Measurements from ENCODE around the gene ZNF575.

The ZNF575 gene

GRCh38 chr19:43533546-43534304 lies 737 bp downstream of the ZNF575 start:
- H3K27ac ChIP-seq = peak overlapping the region; percentile 92
- TF ChIP-seq, protein P1, sequence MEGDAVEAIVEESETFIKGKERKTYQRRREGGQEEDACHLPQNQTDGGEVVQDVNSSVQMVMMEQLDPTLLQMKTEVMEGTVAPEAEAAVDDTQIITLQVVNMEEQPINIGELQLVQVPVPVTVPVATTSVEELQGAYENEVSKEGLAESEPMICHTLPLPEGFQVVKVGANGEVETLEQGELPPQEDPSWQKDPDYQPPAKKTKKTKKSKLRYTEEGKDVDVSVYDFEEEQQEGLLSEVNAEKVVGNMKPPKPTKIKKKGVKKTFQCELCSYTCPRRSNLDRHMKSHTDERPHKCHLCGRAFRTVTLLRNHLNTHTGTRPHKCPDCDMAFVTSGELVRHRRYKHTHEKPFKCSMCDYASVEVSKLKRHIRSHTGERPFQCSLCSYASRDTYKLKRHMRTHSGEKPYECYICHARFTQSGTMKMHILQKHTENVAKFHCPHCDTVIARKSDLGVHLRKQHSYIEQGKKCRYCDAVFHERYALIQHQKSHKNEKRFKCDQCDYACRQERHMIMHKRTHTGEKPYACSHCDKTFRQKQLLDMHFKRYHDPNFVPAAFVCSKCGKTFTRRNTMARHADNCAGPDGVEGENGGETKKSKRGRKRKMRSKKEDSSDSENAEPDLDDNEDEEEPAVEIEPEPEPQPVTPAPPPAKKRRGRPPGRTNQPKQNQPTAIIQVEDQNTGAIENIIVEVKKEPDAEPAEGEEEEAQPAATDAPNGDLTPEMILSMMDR (IDR thresholded peaks at IDR 0.05) = no peak
- no peak overlapping the region for H3K9ac ChIP-seq
- H3K4me3 ChIP-seq (ENCODE audit: low read depth, low read length) = peak overlapping the region; percentile 60
- peak overlapping the region; percentile 91 for H3K4me2 ChIP-seq (ENCODE audit: low read length)
- no peaks in the 10 kb centered on the region for H3K79me2 ChIP-seq
- H2AFZ ChIP-seq = peak overlapping the region; percentile 90
- H3K36me3 ChIP-seq (ENCODE audit: control insufficient read depth, insufficient read depth, low read length) = no peaks in the 10 kb centered on the region
- H3K4me1 ChIP-seq = peaks cover 16% of the 10 kb centered on the region
- H3K27me3 ChIP-seq (ENCODE audit: control insufficient read depth, insufficient read depth, low read length) = no peaks in the 10 kb centered on the region
- H3K9me3 ChIP-seq (ENCODE audit: control insufficient read depth, low read length) = no peaks in the 10 kb centered on the region

GRCh38 chr19:43534305-43534815 lies 1.4 kb downstream of the ZNF575 start:
- Histone ChIP-seq H3K9ac (no peak overlapping the region), H3K9me3 (ENCODE audit: control insufficient read depth, low read length) (no peaks in the 10 kb centered on the region), H3K27ac (peak overlapping the region; percentile 92), H3K4me2 (ENCODE audit: low read length) (peak overlapping the region; percentile 91), H3K4me3 (ENCODE audit: low read depth, low read length) (peak overlapping the region; percentile 60), H3K4me1 (peaks cover 16% of the 10 kb centered on the region), H3K27me3 (ENCODE audit: control insufficient read depth, insufficient read depth, low read length) (no peaks in the 10 kb centered on the region), H3K79me2 (no peaks in the 10 kb centered on the region), H3K36me3 (ENCODE audit: control insufficient read depth, insufficient read depth, low read length) (no peaks in the 10 kb centered on the region), H2AFZ (peak overlapping the region; percentile 90)
- TF ChIP-seq, protein P1 (IDR thresholded peaks at IDR 0.05) = no peak

- peak overlapping the region; percentile 92 for H3K27ac ChIP-seq
- TF ChIP-seq, protein P1 (IDR thresholded peaks at IDR 0.05) = peak; percentile 70
- no peaks in the 10 kb centered on the region for H3K27me3 ChIP-seq (ENCODE audit: control insufficient read depth, insufficient read depth, low read length)
- H3K4me3 ChIP-seq (ENCODE audit: low read depth, low read length) = no peak overlapping the region
- peak overlapping the region; percentile 90 for H2AFZ ChIP-seq
- no peaks in the 10 kb centered on the region for H3K36me3 ChIP-seq (ENCODE audit: control insufficient read depth, insufficient read depth, low read length)
- H3K4me1 ChIP-seq = peaks cover 16% of the 10 kb centered on the region
- H3K79me2 ChIP-seq = no peaks in the 10 kb centered on the region
- H3K4me2 ChIP-seq (ENCODE audit: low read length) = peak overlapping the region; percentile 91
- H3K9me3 ChIP-seq (ENCODE audit: control insufficient read depth, low read length) = no peaks in the 10 kb centered on the region
- no peak overlapping the region for H3K9ac ChIP-seq
Measured at GRCh38 chr19:43534816-43535761, 2.1 kb downstream of the ZNF575 start.

DNA sequence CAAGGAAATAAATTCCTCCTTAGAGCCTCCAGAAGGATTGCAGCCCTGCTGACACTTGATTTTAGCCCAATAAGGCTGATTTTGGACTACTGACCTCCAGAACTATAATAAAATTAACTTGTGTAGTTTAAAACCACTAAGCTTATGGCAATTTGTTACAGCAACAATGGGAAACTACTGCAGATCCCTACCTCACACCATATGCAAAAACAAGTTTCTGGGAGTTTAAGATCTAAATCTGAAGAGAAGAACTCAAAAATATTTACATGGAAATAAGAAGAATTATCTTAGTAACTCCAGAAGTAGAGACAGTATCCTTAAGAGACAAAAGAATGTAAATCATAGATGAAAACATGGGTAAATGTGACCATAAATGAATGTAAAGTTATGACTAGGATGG lies 5.9 kb downstream of the ZNF575 start:
- H3K9ac ChIP-seq = no peak overlapping the region
- no peaks in the 10 kb centered on the region for H3K27me3 ChIP-seq (ENCODE audit: control insufficient read depth, insufficient read depth, low read length)
- no peak overlapping the region for H3K27ac ChIP-seq
- TF ChIP-seq, protein P1 (IDR thresholded peaks at IDR 0.05) = no peak
- peaks cover 8% of the 10 kb centered on the region for H3K4me1 ChIP-seq
- H3K9me3 ChIP-seq (ENCODE audit: control insufficient read depth, low read length) = no peaks in the 10 kb centered on the region
- no peaks in the 10 kb centered on the region for H3K36me3 ChIP-seq (ENCODE audit: control insufficient read depth, insufficient read depth, low read length)
- no peak overlapping the region for H3K4me2 ChIP-seq (ENCODE audit: low read length)
- H2AFZ ChIP-seq = no peak overlapping the region
- H3K79me2 ChIP-seq = no peaks in the 10 kb centered on the region
- no peak overlapping the region for H3K4me3 ChIP-seq (ENCODE audit: low read depth, low read length)
